Astrocyte of the cerebellum (primary cell): Measurements from ENCODE around the gene ZCCHC4.

Source experiments
- DNase-seq: peaks from one replicate; pipeline ENCODE4 v3.0.0-alpha.2; 2011; ENCODE audit warnings: low read depth
- H3K4me3 ChIP-seq: 2 replicates; pipeline ENCODE4 v1.5.1; 2011; ENCODE audit warnings: mild to moderate bottlenecking, low read depth, low read length, moderate library complexity
- CTCF ChIP-seq: IDR thresholded peaks from 2 replicates; pipeline ENCODE4 v1.5.1; 2012; ENCODE audit warnings: low read length, low read depth, moderate library complexity, mild to moderate bottlenecking; ENCODE audit errors: missing control alignments
- in situ Hi-C: cut with HindIII; loops from 2 replicates; pipeline ENCODE4 v1.10.0; 2017; ENCODE audit warnings: low sequenced_read_pairs

Gene ZCCHC4

GRCh38 chr4:25312496-25313200, at the start of gene ZCCHC4:
ZCCHC4 (plus strand) TSS chr4:25312774; CDS start chr4:25312810, 36 bp downstream.
- peak; percentile 100 for TF ChIP-seq CTCF
- DNase-seq, result peak; percentile 81
- in situ Hi-C loops, result no loop called here
- peak within 1 kb of the TSS; percentile 77 for H3K4me3 ChIP-seq

GRCh38 chr4:25271866-25272265, 40.7 kb upstream of the ZCCHC4 start:
- H3K4me3 ChIP-seq, result no peak overlapping the region
- in situ Hi-C loops, result no loop called here
- DNase-seq, result no peak
- TF ChIP-seq CTCF, result no peak

- in situ Hi-C loops, result no loop called here
- no peak for DNase-seq
- TF ChIP-seq CTCF, result no peak
- H3K4me3 ChIP-seq, result no peak overlapping the region
Observed at GRCh38 chr4:25280210-25280609, 32.4 kb upstream of the ZCCHC4 start.

- H3K4me3 ChIP-seq, result no peak overlapping the region
- no peak for DNase-seq
- no peak for TF ChIP-seq CTCF
- in situ Hi-C loops, result no loop called here
Observed at GRCh38 chr4:25283948-25284347, 28.6 kb upstream of the ZCCHC4 start.

- in situ Hi-C loops, result no loop called here
- DNase-seq, result no peak
- no peak overlapping the region for H3K4me3 ChIP-seq
- TF ChIP-seq CTCF, result no peak
Observed at GRCh38 chr4:25284466-25284865, 28.1 kb upstream of the ZCCHC4 start.

- H3K4me3 ChIP-seq, result no peak overlapping the region
- DNase-seq, result no peak
- in situ Hi-C loops, result no loop called here
- no peak for TF ChIP-seq CTCF
Observed at GRCh38 chr4:25290490-25291067, 22.0 kb upstream of the ZCCHC4 start.
